ENCODE data around the gene SELENOS.

DNA sequence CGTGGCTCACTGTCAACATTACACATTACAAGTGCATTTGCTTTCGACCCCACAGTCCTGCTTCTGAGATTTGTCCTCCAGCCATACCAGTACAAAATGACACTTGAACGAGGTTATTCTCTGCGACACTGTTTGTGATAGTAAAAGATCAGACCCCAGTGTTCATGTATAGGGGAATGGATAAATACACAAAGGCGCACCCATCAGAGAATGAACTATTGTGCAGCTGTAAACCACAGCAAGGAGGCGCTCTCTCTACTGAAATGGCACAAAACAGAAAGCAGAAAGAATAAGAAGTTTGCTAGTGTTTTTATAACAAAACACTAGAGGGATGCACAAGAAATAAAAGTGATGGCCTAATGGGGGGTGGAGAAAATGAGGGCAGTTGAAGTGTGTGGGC, 20.5 kb downstream of the SELENOS start:
- TF ChIP-seq, protein P1, sequence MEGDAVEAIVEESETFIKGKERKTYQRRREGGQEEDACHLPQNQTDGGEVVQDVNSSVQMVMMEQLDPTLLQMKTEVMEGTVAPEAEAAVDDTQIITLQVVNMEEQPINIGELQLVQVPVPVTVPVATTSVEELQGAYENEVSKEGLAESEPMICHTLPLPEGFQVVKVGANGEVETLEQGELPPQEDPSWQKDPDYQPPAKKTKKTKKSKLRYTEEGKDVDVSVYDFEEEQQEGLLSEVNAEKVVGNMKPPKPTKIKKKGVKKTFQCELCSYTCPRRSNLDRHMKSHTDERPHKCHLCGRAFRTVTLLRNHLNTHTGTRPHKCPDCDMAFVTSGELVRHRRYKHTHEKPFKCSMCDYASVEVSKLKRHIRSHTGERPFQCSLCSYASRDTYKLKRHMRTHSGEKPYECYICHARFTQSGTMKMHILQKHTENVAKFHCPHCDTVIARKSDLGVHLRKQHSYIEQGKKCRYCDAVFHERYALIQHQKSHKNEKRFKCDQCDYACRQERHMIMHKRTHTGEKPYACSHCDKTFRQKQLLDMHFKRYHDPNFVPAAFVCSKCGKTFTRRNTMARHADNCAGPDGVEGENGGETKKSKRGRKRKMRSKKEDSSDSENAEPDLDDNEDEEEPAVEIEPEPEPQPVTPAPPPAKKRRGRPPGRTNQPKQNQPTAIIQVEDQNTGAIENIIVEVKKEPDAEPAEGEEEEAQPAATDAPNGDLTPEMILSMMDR (IDR thresholded peaks at IDR 0.05): peak in 2 of 12 donors; percentile 9 to 13
- TF ChIP-seq POLR2A (IDR thresholded peaks at IDR 0.05): no peak

All from heart left ventricle (tissue), 13 donors.